Left lung (tissue), 10 donors: ENCODE data around the gene JAM2. TPM values are rescaled to one million over a fixed set of nuclear protein-coding genes. Genes with fewer than 3 reads are reported as not detected.

ENCODE experiments used
- ATAC-seq: fragments of 200-7000 bp; cut with Tn5 transposase; one replicate; pipeline ENCODE4 v1.9.1; 2020; ENCODE audit warnings: moderate library complexity
- DNase-seq, 4 donors: peaks; one replicate each; pipeline ENCODE4 v3.0.0-alpha.2; 2013 to 2020
- H3K27ac ChIP-seq, 2 donors: fragments of 200-600 bp; sonication (generic) in 1 of 2; one replicate each; pipeline versions ENCODE4 v1.5.0 to v1.8.0; 2020 to 2021
- H3K27me3 ChIP-seq, 2 donors: fragments of 200-600 bp; sonication (generic) in 1 of 2; one replicate each; pipeline versions ENCODE4 v1.5.0 to v1.8.0; 2020 to 2021
- H3K36me3 ChIP-seq, 2 donors: fragments of 200-600 bp; sonication (generic) in 1 of 2; one replicate each; pipeline versions ENCODE4 v1.5.0 to v1.8.0; 2020 to 2021
- H3K4me1 ChIP-seq, 2 donors: fragments of 200-600 bp; one replicate each; pipeline ENCODE4 v1.8.0; 2021
- H3K4me3 ChIP-seq, 2 donors: fragments of 200-600 bp; sonication (generic) in 1 of 2; one replicate each; pipeline versions ENCODE4 v1.5.0 to v1.8.0; 2020 to 2021; ENCODE audit warnings: mild to moderate bottlenecking in 1 of 2
- H3K9me3 ChIP-seq, 2 donors: fragments of 200-600 bp; sonication (generic) in 1 of 2; one replicate each; pipeline versions ENCODE4 v1.5.0 to v1.8.0; 2020 to 2021
- CTCF ChIP-seq, 2 donors: fragments of 200-600 bp; sonication (generic) in 1 of 2; IDR thresholded peaks; one replicate each; pipeline versions ENCODE4 v1.5.0 to v1.8.0; 2021; ENCODE audit warnings: antibody characterized with exemption in 2 of 2
- intact Hi-C, 2 donors: fragments of 100-400 bp; cut with DNase I; formaldehyde crosslinking; loops; one replicate each; pipeline versions ENCODE4 v1.11.2 to v1.14.2; 2022
- polyA plus RNA-seq, 6 donors: library from polyadenylated mRNA; unstranded; fragments of 120-200 nt; gene quantifications; one replicate each; pipeline ENCODE4 v1.2.1, GENCODE V29; 2013; ENCODE audit not compliant: insufficient read length in 6 of 6
- total RNA-seq, 2 donors: library from RNA; stranded (reverse); fragmentation: NEBNext Ultra II Directional; extraction: Animal tissue kit (Norgen Biotek cat#: 25700); gene quantifications; one replicate each; pipeline ENCODE4 v1.2.1, GENCODE V29; 2021
- donor health status: DM: no; HTN: yes; CAD: no.
- donor health status: DM: no; HTN: no; CAD: no.

JAM2 gene
- total and polyA plus RNA-seq, 8 donors = 14.1 to 42.6 (median 34.2) TPM

GRCh38 chr21:25637851-25638659 is 1.0 kb upstream of the JAM2 start:
- Histone ChIP-seq H3K27me3 (peaks cover 0 to 38% of the 10 kb centered on the region in 2 donors), H3K9me3 (no peaks in the 10 kb centered on the region), H3K4me3 (no peak overlapping the region), H3K4me1 (peaks cover 10 to 23% of the 10 kb centered on the region in 2 donors), H3K27ac (no peak overlapping the region), H3K36me3 (no peaks in the 10 kb centered on the region)
- ATAC-seq (no peak), DNase-seq (no peak)
- intact Hi-C loops = no loop called here
- no peak for TF ChIP-seq CTCF (IDR thresholded peaks at IDR 0.05)

GRCh38 chr21:25639551-25640201 is 618 bp downstream of the JAM2 start:
- TF ChIP-seq CTCF (IDR thresholded peaks at IDR 0.05) = no peak
- Histone ChIP-seq H3K27ac (peak overlapping the region; percentile 62 to 77), H3K9me3 (no peaks in the 10 kb centered on the region), H3K4me1 (peaks cover 10 to 23% of the 10 kb centered on the region in 2 donors), H3K27me3 (peaks cover 0 to 38% of the 10 kb centered on the region in 2 donors), H3K4me3 (peak overlapping the region; percentile 45 to 56), H3K36me3 (no peaks in the 10 kb centered on the region)
- intact Hi-C loops = no loop called here
- ATAC-seq (peak; percentile 73), DNase-seq (peak; percentile 33 to 75 (median 55))

GRCh38 chr21:25640202-25640942 is 1.3 kb downstream of the JAM2 start:
- intact Hi-C loops = no loop called here
- H3K4me3 ChIP-seq = peak overlapping the region; percentile 45 to 56
- peaks cover 0 to 38% of the 10 kb centered on the region in 2 donors for H3K27me3 ChIP-seq
- ATAC-seq (peak; percentile 60), DNase-seq (peak in 3 of 4 donors; percentile 20 to 77 (median 51))
- H3K4me1 ChIP-seq = peaks cover 10 to 23% of the 10 kb centered on the region in 2 donors
- no peaks in the 10 kb centered on the region for H3K36me3 ChIP-seq
- no peak for TF ChIP-seq CTCF (IDR thresholded peaks at IDR 0.05)
- peak overlapping the region; percentile 62 to 77 for H3K27ac ChIP-seq
- H3K9me3 ChIP-seq = no peaks in the 10 kb centered on the region

- TF ChIP-seq CTCF (IDR thresholded peaks at IDR 0.05) = no peak
- ATAC-seq (no peak), DNase-seq (no peak)
- H3K4me3 ChIP-seq = peak overlapping the region; percentile 45 to 56
- peaks cover 10 to 23% of the 10 kb centered on the region in 2 donors for H3K4me1 ChIP-seq
- no peaks in the 10 kb centered on the region for H3K9me3 ChIP-seq
- intact Hi-C loops = no loop called here
- no peaks in the 10 kb centered on the region for H3K36me3 ChIP-seq
- peak overlapping the region in 1 of 2 donors; percentile 77 for H3K27ac ChIP-seq
- peaks cover 0 to 38% of the 10 kb centered on the region in 2 donors for H3K27me3 ChIP-seq
Observed at GRCh38 chr21:25640943-25641292, 1.9 kb downstream of the JAM2 start.
